ENCODE data around the gene ZNF608.

DNA sequence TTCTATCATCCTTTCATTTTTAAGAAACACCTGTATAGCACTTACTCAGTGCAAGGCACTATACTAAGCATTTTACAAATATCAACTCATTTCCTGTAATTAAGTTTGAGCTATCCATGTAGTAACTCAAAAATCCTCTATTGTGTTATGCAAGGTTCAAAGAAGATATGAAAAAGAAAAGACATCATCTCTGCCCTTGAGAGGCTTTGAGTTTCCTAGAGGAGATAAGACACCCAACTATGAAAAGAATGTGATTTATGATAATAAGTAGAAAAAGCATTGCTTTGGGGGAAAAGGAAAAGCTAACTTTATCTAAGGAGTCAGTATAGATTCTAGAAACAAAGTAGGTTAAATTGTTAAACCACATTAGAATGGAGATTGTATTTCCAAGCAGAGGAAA lies 14.2 kb upstream of the ZNF608 start:
- no peak for TF ChIP-seq ZNF274 (IDR thresholded peaks at IDR 0.05; ENCODE audit: low read depth, low read length)
- no peak for TF ChIP-seq SUZ12 (IDR thresholded peaks at IDR 0.05; ENCODE audit: extremely low read depth, insufficient read depth, insufficient read length)
- TF ChIP-seq YY1 (IDR thresholded peaks at IDR 0.05; ENCODE audit: insufficient read depth, insufficient read length), result no peak
